Measurements from ENCODE around the gene LRRC71. TPM values are rescaled to one million over a fixed set of nuclear protein-coding genes. Genes with fewer than 3 reads are reported as not detected.

Gene LRRC71
- total and polyA plus RNA-seq, 5 donors from 2014 or later = not detected

DNA sequence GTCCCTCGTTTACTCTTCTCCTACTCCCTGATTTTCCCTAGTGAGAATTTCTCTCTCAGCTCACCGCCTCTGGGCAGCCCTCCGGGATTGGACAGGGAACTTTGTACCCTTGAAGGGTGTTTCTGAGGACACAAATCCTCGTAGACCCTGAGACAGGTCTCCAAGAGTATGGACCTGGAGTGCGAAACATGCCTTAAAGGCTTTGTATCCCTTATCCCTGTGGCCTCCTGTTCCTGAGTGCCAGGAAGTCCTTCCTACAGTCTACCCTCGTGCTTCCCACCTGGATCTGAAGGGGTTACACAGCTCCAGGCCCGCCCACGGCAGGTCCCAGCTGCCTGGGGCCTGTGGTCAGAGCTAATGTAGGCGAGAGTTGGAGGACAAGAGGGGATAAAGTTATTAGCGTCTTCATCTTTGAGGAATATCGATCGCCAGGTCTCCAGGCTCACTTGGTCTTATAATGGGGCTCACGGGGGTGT lies 34.5 kb upstream of the LRRC71 start:
- H3K4me1 Mint-ChIP-seq = peaks cover 0 to 4% (median 3%) of the 10 kb centered on the region in 4 donors

DNA sequence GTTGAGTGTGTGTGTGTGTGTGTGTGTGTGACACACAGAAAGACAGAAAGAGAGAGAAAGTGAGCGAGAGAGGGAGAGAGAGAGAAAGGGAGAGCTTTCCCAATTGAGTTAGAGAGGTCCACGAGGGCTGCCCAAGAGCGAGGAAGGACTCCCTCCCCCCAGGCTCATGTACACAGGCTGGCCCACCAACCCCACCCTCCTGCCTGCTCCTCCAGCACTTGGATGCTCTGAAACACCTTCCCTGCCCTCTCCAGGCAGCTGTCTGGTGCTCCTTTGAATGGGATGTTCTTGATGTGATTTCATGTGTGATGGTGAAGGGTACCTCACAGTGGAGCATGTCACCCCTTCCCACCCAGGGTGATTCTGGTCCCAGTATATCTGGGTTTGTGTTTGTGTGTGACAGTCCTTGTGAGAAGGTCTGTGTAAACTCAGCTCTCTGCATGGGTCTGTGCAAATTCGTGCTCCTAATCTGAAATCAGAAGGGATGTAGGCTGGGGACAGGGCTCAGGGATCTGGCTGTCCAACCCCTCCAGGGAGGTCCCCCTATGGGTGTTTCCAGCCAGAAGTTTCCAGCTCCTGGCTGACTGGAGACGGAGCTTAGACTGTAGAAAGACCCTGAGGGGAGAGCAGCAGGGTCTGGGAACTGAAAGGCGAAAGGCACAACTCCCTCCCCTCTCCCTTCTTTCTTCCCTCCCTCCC lies 33.7 kb upstream of the LRRC71 start:
- Histone ChIP-seq H3K36me3 (ENCODE audit: control insufficient read depth, insufficient read depth, low read length) (no peaks in the 10 kb centered on the region), H3K27ac (ENCODE audit: insufficient read depth, low read length, poor library complexity, severe bottlenecking) (no peak overlapping the region), H3K4me3 (ENCODE audit: low read depth, low read length) (no peak overlapping the region), H3K4me1 (ENCODE audit: control insufficient read depth, insufficient read depth, low read length, poor library complexity, severe bottlenecking) (no peaks in the 10 kb centered on the region), H3K27me3 (ENCODE audit: control insufficient read depth, insufficient read depth, low read length) (no peaks in the 10 kb centered on the region), H3K9me3 (ENCODE audit: control insufficient read depth in 2 of 2, low read length in 2 of 2) (no peaks in the 10 kb centered on the region)
- Mint-ChIP-seq H3K4me3 (no peak overlapping the region), H3K4me1 (peaks cover 0 to 6% (median 4%) of the 10 kb centered on the region in 4 donors), H3K27me3 (peaks cover 58% of the 10 kb centered on the region), H3K36me3 (peaks cover 4% of the 10 kb centered on the region), H3K9me3 (no peaks in the 10 kb centered on the region), H3K27ac (no peak overlapping the region)
- no peak for ATAC-seq (ENCODE audit: low read depth in 2 of 2)
- no peak for DNase-seq

More for the DNA sequence above, 34.5 kb upstream of the LRRC71 start:
- DNase-seq (no peak), ATAC-seq (ENCODE audit: low read depth in 2 of 2) (no peak)
- Histone ChIP-seq H3K27ac (ENCODE audit: insufficient read depth, low read length, poor library complexity, severe bottlenecking) (no peak overlapping the region), H3K4me3 (ENCODE audit: low read depth, low read length) (no peak overlapping the region), H3K9me3 (ENCODE audit: control insufficient read depth in 2 of 2, low read length in 2 of 2) (no peaks in the 10 kb centered on the region), H3K4me1 (ENCODE audit: control insufficient read depth, insufficient read depth, low read length, poor library complexity, severe bottlenecking) (no peaks in the 10 kb centered on the region), H3K36me3 (ENCODE audit: control insufficient read depth, insufficient read depth, low read length) (no peaks in the 10 kb centered on the region), H3K27me3 (ENCODE audit: control insufficient read depth, insufficient read depth, low read length) (no peaks in the 10 kb centered on the region)
- no peak overlapping the region for H3K4me3 Mint-ChIP-seq
- H3K36me3 Mint-ChIP-seq = peaks cover 4% of the 10 kb centered on the region
- peaks cover 52% of the 10 kb centered on the region for H3K27me3 Mint-ChIP-seq
- H3K27ac Mint-ChIP-seq = no peak overlapping the region
- no peaks in the 10 kb centered on the region for H3K9me3 Mint-ChIP-seq

DNA sequence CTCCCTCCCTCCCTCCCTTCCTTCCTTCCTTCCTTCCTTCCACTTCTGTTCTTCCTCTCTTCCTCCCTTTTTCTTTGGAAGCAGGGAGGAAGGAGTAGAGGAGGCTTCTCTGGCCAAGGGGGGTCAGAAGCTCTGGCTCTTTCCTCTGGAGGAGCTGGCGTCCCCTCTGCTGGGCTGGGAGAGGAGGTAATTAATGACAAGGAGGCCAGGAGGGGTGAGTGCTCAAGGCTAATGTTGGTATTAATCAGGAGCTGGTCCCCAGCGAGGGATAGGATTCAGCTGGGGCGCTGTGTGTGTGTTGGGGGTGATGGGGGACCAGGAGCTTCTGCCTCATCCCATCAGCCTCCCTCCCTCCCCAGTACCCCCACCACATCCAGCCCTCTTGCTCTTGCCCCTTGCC lies 33.1 kb upstream of the LRRC71 start:
- Histone ChIP-seq H3K27me3 (ENCODE audit: control insufficient read depth, insufficient read depth, low read length) (no peaks in the 10 kb centered on the region), H3K9me3 (ENCODE audit: control insufficient read depth in 2 of 2, low read length in 2 of 2) (no peaks in the 10 kb centered on the region), H3K4me3 (ENCODE audit: low read depth, low read length) (no peak overlapping the region), H3K36me3 (ENCODE audit: control insufficient read depth, insufficient read depth, low read length) (no peaks in the 10 kb centered on the region), H3K27ac (ENCODE audit: insufficient read depth, low read length, poor library complexity, severe bottlenecking) (no peak overlapping the region), H3K4me1 (ENCODE audit: control insufficient read depth, insufficient read depth, low read length, poor library complexity, severe bottlenecking) (peaks cover 4% of the 10 kb centered on the region)
- Mint-ChIP-seq H3K36me3 (peaks cover 4% of the 10 kb centered on the region), H3K4me3 (no peak overlapping the region), H3K9me3 (no peaks in the 10 kb centered on the region), H3K27me3 (peaks cover 58% of the 10 kb centered on the region), H3K4me1 (peaks cover 0 to 12% (median 7%) of the 10 kb centered on the region in 4 donors), H3K27ac (no peak overlapping the region)
- DNase-seq (no peak), ATAC-seq (ENCODE audit: low read depth in 2 of 2) (no peak)

DNA sequence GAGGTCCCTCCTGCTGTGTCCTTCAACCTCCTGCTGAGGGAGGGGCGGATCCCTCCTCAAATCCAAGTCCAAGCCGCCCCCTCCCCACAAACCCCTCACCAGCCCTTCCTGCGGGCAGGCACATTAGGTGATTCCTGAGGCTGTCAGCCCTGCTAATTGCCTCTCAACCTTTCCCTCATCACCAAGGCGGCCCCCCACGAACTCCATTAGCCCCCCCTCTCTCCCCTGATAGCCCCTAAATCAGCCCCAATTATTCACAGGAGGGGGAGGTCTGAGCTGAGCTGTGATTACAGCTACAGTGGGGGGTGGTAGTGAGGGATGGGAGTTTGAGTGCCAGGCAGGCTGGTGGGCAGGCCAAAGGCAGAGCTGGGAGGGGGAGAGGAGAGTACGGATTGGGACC lies 32.7 kb upstream of the LRRC71 start:
- ATAC-seq (ENCODE audit: low read depth in 2 of 2) (no peak), DNase-seq (no peak)
- no peaks in the 10 kb centered on the region for H3K36me3 ChIP-seq (ENCODE audit: control insufficient read depth, insufficient read depth, low read length)
- peaks cover 4% of the 10 kb centered on the region for H3K36me3 Mint-ChIP-seq
- H3K4me3 ChIP-seq (ENCODE audit: low read depth, low read length) = no peak overlapping the region
- peaks cover 62% of the 10 kb centered on the region for H3K27me3 Mint-ChIP-seq
- H3K27me3 ChIP-seq (ENCODE audit: control insufficient read depth, insufficient read depth, low read length) = no peaks in the 10 kb centered on the region
- peaks cover 0 to 16% (median 9%) of the 10 kb centered on the region in 4 donors for H3K4me1 Mint-ChIP-seq
- H3K9me3 Mint-ChIP-seq = no peaks in the 10 kb centered on the region
- no peak overlapping the region for H3K27ac ChIP-seq (ENCODE audit: insufficient read depth, low read length, poor library complexity, severe bottlenecking)
- no peak overlapping the region for H3K27ac Mint-ChIP-seq
- no peaks in the 10 kb centered on the region for H3K9me3 ChIP-seq (ENCODE audit: control insufficient read depth in 2 of 2, low read length in 2 of 2)
- H3K4me1 ChIP-seq (ENCODE audit: control insufficient read depth, insufficient read depth, low read length, poor library complexity, severe bottlenecking) = peaks cover 8% of the 10 kb centered on the region
- H3K4me3 Mint-ChIP-seq = no peak overlapping the region

DNA sequence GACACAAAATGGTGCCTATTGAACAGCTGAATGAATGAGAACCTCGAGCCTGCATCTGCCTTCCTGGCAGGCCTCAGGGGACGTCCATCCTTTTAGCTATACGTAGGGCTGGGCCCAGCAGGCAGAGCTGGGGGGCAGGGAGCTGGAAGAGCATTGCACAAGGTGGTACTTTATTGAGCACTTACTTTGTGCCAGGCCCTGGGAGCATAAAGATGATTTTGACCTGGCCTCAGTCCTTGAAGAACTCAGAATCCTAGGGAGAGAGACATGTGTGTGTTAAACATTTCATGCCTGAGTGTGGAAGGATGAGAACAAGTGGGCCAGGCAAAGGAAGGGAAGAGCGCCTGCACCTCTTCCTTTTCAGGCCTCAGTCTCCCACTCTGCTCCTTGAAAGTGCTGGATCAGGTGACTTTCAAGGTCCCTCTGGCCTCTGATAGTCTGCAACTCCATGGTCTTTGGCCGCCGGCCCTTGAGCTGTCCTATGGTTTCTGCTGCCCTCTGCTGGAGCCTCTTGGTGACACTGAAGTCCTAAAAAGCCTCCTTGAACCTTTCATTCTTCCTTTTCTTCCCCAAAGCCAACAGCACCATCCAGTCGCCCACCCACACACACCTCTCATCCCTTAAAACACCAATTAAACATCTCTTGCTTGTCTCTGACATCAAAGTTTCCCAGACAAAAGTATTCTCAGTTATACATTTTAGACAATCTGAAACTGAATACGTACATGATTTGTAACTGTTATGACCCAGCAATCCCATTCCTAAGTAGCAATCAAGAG lies 30.4 kb upstream of the LRRC71 start:
- Mint-ChIP-seq H3K9me3 (peaks cover 0 to 1% (median 0%) of the 10 kb centered on the region in 7 donors), H3K36me3 (peaks cover 4% of the 10 kb centered on the region), H3K27ac (no peak overlapping the region), H3K27me3 (peaks cover 68% of the 10 kb centered on the region), H3K4me1 (peaks cover 0 to 23% (median 15%) of the 10 kb centered on the region in 4 donors), H3K4me3 (peak overlapping the region in 2 of 4 donors; percentile 0 to 14)
- DNase-seq (peak; percentile 30 to 61 (median 34)), ATAC-seq (ENCODE audit: low read depth in 2 of 2) (no peak)
- Histone ChIP-seq H3K27me3 (ENCODE audit: control insufficient read depth, insufficient read depth, low read length) (peaks cover 6% of the 10 kb centered on the region), H3K36me3 (ENCODE audit: control insufficient read depth, insufficient read depth, low read length) (no peaks in the 10 kb centered on the region), H3K27ac (ENCODE audit: insufficient read depth, low read length, poor library complexity, severe bottlenecking) (no peak overlapping the region), H3K9me3 (ENCODE audit: control insufficient read depth in 2 of 2, low read length in 2 of 2) (no peaks in the 10 kb centered on the region), H3K4me1 (ENCODE audit: control insufficient read depth, insufficient read depth, low read length, poor library complexity, severe bottlenecking) (peaks cover 19% of the 10 kb centered on the region), H3K4me3 (ENCODE audit: low read depth, low read length) (no peak overlapping the region)

DNA sequence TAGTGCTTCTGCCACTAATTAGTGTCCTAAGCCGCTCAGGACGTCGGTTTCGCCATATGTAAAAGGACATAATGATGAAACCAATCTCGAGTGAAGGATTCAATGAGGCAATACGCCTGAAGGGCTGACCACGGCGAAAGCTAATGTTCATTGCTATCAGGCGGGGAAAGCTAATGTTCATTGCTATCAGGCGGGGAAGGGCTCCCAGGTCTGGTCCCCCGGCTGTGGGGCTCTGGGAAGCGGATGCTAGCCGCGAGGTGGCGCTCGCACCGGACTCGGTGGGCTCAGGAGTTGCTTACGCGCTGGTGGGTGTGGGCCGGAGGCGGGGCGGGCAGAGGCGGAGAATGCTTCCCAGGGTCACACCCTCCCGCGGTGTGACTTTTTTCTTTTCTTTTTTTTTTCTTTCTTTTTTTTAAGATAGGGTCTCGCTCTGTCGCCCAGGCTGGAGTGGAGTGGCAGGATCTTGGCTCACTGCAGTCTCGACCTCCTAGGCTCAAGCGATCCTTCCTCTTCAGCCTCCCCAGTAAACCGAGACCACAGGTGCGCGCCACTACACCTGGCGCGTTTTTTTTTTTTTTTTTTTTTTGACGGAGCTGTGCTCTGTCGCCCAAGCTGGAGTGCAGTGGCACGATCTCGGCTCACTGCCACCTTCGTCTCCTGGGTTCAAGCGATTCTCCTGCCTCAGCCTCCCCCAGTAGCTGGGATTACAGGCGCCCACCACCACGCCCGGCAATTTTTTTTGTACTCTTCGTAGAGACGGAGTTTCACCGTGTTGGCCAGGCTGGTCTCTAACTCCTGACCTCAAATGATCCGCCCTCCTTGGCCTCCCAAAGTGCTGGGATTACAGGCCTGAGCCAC lies 28.0 kb upstream of the LRRC71 start:
- Mint-ChIP-seq H3K4me1 (peaks cover 0 to 24% (median 15%) of the 10 kb centered on the region in 4 donors), H3K36me3 (peaks cover 4% of the 10 kb centered on the region), H3K27me3 (peaks cover 74% of the 10 kb centered on the region), H3K27ac (peak overlapping the region in 1 of 3 donors; percentile 69), H3K9me3 (peaks cover 0 to 1% (median 0%) of the 10 kb centered on the region in 7 donors), H3K4me3 (peak overlapping the region; percentile 36 to 86 (median 76))
- Histone ChIP-seq H3K27ac (ENCODE audit: insufficient read depth, low read length, poor library complexity, severe bottlenecking) (no peak overlapping the region), H3K4me3 (ENCODE audit: low read depth, low read length) (peak overlapping the region; percentile 44), H3K27me3 (ENCODE audit: control insufficient read depth, insufficient read depth, low read length) (peaks cover 6% of the 10 kb centered on the region), H3K36me3 (ENCODE audit: control insufficient read depth, insufficient read depth, low read length) (no peaks in the 10 kb centered on the region), H3K4me1 (ENCODE audit: control insufficient read depth, insufficient read depth, low read length, poor library complexity, severe bottlenecking) (peaks cover 19% of the 10 kb centered on the region), H3K9me3 (ENCODE audit: control insufficient read depth in 2 of 2, low read length in 2 of 2) (no peaks in the 10 kb centered on the region)
- peak; percentile 68 to 86 (median 78) for DNase-seq
- peak; percentile 81 to 87 for ATAC-seq (ENCODE audit: low read depth in 2 of 2)

Data from CD4-positive, CD25-positive, alpha-beta regulatory T cell (primary cell).